Calu3 (cell line): ENCODE measurements around the gene SP5. TPM values are rescaled to one million over a fixed set of nuclear protein-coding genes. Genes with fewer than 3 reads are reported as not detected.
"Not testable (repeated sequence)": the region's sequence is repeated elsewhere in the genome, so short reads cannot be mapped to it uniquely, and the experiment has no call there.

Source experiments
- BruUV-seq: library from RNA; stranded (reverse); fragments of 400-500 nt; replicated peaks from 2 replicates; lab custom pipeline; 2021; lab: Mats Ljungman, UMichigan
- CTCF ChIA-PET: fragments of 300-600 bp; sonication (Branson Sonifier 250); formaldehyde crosslinking; loops from one replicate; lab custom pipeline; 2022; ENCODE audit warnings: antibody characterized with exemption; lab: Charles Lee
- DNase-seq: peaks from one replicate; pipeline ENCODE4 v3.0.0; 2022
- H3K27ac Mint-ChIP-seq: one replicate; pipeline ENCODE4 v1.8.0; 2022; ENCODE audit warnings: mixed read lengths; ENCODE audit not compliant: unreplicated experiment
- H3K27me3 Mint-ChIP-seq: one replicate; pipeline ENCODE4 v1.8.0; 2022; ENCODE audit warnings: mixed read lengths; ENCODE audit not compliant: unreplicated experiment
- H3K36me3 Mint-ChIP-seq: one replicate; pipeline ENCODE4 v1.8.0; 2022; ENCODE audit warnings: mild to moderate bottlenecking, moderate library complexity, mixed read lengths; ENCODE audit not compliant: insufficient read depth, unreplicated experiment
- H3K4me1 Mint-ChIP-seq: one replicate; pipeline ENCODE4 v1.8.0; 2022; ENCODE audit warnings: mild to moderate bottlenecking, low read depth, mixed read lengths; ENCODE audit not compliant: unreplicated experiment
- H3K4me3 Mint-ChIP-seq: one replicate; pipeline ENCODE4 v1.8.0; 2022; ENCODE audit warnings: mild to moderate bottlenecking, low read depth, moderate library complexity, mixed read lengths; ENCODE audit not compliant: unreplicated experiment
- H3K9me3 Mint-ChIP-seq: one replicate; pipeline ENCODE4 v1.8.0; 2022; ENCODE audit warnings: low read depth, mixed read lengths; ENCODE audit not compliant: unreplicated experiment
- intact Hi-C: fragments of 100-400 bp; cut with micrococcal nuclease; formaldehyde crosslinking; loops from one replicate; pipeline ENCODE4 v1.10.0; 2022; ENCODE audit not compliant: unreplicated experiment
- total RNA-seq: library from RNA; stranded (reverse); gene quantifications from 2 replicates; pipeline ENCODE4 v1.2.3, GENCODE V29; 2022
- TF ChIP-seq, protein P1 (sequence below): fragments of 200-600 bp; IDR thresholded peaks from one replicate; pipeline ENCODE4 v1.8.0; 2022; ENCODE audit warnings: antibody characterized with exemption; ENCODE audit not compliant: unreplicated experiment

SP5 gene
- total RNA-seq, 1 experiment from 2014 or later, result 0.73 TPM

DNA sequence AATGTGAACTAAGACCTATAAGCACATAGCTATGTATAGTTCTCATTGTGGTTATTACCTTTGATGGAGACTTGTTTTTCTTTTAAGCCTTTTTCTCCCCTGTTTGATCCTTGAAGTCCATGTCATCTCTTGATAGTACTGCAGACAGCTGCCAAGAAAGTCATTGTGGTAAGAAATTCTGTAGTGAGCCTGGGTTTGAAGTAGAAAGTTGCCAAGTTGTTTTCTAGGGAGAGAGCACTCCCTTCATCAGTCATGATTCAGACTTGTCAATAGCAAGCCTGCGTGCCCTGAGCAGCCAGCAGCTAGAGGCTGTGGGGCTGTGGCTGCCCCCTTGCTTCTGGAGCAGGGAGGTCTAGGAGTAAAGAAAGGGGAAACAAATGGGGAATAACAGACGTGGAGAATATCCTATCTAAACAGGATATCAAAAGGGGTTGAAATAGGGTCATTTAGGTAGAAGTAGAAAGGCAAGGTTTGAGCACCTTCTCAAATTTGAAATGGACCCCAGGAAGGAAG, 8.4 kb downstream of the SP5 start:
- no peak overlapping the region for H3K27ac Mint-ChIP-seq
- TF ChIP-seq, protein P1, sequence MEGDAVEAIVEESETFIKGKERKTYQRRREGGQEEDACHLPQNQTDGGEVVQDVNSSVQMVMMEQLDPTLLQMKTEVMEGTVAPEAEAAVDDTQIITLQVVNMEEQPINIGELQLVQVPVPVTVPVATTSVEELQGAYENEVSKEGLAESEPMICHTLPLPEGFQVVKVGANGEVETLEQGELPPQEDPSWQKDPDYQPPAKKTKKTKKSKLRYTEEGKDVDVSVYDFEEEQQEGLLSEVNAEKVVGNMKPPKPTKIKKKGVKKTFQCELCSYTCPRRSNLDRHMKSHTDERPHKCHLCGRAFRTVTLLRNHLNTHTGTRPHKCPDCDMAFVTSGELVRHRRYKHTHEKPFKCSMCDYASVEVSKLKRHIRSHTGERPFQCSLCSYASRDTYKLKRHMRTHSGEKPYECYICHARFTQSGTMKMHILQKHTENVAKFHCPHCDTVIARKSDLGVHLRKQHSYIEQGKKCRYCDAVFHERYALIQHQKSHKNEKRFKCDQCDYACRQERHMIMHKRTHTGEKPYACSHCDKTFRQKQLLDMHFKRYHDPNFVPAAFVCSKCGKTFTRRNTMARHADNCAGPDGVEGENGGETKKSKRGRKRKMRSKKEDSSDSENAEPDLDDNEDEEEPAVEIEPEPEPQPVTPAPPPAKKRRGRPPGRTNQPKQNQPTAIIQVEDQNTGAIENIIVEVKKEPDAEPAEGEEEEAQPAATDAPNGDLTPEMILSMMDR, result no peak
- no peaks in the 10 kb centered on the region for H3K27me3 Mint-ChIP-seq
- no TSS peak for BruUV-seq
- intact Hi-C loops, result no loop called here
- no peaks in the 10 kb centered on the region for H3K4me1 Mint-ChIP-seq
- no peaks in the 10 kb centered on the region for H3K9me3 Mint-ChIP-seq
- H3K4me3 Mint-ChIP-seq, result no peak overlapping the region
- DNase-seq, result no peak
- CTCF ChIA-PET, result no interaction called here
- H3K36me3 Mint-ChIP-seq, result no peaks in the 10 kb centered on the region

- Mint-ChIP-seq H3K36me3 (no peaks in the 10 kb centered on the region), H3K27me3 (no peaks in the 10 kb centered on the region), H3K9me3 (peaks cover 3% of the 10 kb centered on the region), H3K4me3 (no peak overlapping the region), H3K4me1 (peaks cover 13% of the 10 kb centered on the region), H3K27ac (no peak overlapping the region)
- DNase-seq, result no peak
- BruUV-seq, result no TSS peak
- CTCF ChIA-PET, result no interaction called here
- intact Hi-C loops, result no loop called here
- TF ChIP-seq, protein P1, result no peak
Observed at GRCh38 chr2:170733798-170734600, 18.9 kb downstream of the SP5 start.

DNA sequence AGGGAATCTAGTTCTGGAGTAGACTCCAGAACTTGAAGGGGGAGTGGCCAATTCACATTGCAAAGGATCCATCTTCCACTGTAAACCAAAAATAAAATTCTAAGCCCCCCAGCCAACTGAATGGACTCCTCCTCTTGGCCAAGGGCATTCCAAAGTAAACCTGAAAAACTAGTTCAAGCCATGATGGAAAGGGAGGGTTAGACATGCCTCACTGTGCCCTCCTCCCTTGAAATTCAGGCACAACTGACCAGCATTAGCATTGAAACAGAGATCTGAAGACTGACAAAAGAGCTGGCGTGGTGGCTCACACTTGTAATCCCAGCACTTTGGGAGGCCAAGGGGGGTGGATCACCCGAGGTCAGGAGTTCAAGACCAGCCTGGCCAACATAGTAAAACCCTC, 19.5 kb downstream of the SP5 start:
- DNase-seq, H3K27ac Mint-ChIP-seq, BruUV-seq, intact Hi-C loops, H3K4me3 Mint-ChIP-seq, H3K9me3 Mint-ChIP-seq, H3K36me3 Mint-ChIP-seq, CTCF ChIA-PET, H3K27me3 Mint-ChIP-seq: not testable (repeated sequence)
- peaks cover 19% of the 10 kb centered on the region for H3K4me1 Mint-ChIP-seq

- intact Hi-C loops, result no loop called here
- H3K4me1 Mint-ChIP-seq, result peaks cover 23% of the 10 kb centered on the region
- no peak overlapping the region for H3K27ac Mint-ChIP-seq
- CTCF ChIA-PET, result no interaction called here
- H3K27me3 Mint-ChIP-seq, result no peaks in the 10 kb centered on the region
- H3K36me3 Mint-ChIP-seq, result no peaks in the 10 kb centered on the region
- H3K4me3 Mint-ChIP-seq, result no peak overlapping the region
- DNase-seq, result no peak
- peaks cover 3% of the 10 kb centered on the region for H3K9me3 Mint-ChIP-seq
- TF ChIP-seq, protein P1, result no peak
- BruUV-seq, result no TSS peak
Observed at GRCh38 chr2:170736628-170737027, 21.5 kb downstream of the SP5 start.

- H3K9me3 Mint-ChIP-seq, result peaks cover 3% of the 10 kb centered on the region
- no TSS peak for BruUV-seq
- H3K27ac Mint-ChIP-seq, result no peak overlapping the region
Observed at GRCh38 chr2:170737406-170737805, 22.3 kb downstream of the SP5 start.

More at GRCh38 chr2:170737406-170737805, 22.3 kb downstream of the SP5 start:
- intact Hi-C loops, result no loop called here
- Mint-ChIP-seq H3K4me1 (peaks cover 23% of the 10 kb centered on the region), H3K36me3 (no peaks in the 10 kb centered on the region), H3K27me3 (no peaks in the 10 kb centered on the region), H3K4me3 (no peak overlapping the region)
- DNase-seq, result no peak
- TF ChIP-seq, protein P1, result no peak
- CTCF ChIA-PET, result interaction anchor here (0.6 kb wide), 1 partner anchor 34 kb away, joined by 4 read pairs; no protein-coding TSS in a partner anchor
